ENCODE data around the gene NUP153.

Gene NUP153

DNA sequence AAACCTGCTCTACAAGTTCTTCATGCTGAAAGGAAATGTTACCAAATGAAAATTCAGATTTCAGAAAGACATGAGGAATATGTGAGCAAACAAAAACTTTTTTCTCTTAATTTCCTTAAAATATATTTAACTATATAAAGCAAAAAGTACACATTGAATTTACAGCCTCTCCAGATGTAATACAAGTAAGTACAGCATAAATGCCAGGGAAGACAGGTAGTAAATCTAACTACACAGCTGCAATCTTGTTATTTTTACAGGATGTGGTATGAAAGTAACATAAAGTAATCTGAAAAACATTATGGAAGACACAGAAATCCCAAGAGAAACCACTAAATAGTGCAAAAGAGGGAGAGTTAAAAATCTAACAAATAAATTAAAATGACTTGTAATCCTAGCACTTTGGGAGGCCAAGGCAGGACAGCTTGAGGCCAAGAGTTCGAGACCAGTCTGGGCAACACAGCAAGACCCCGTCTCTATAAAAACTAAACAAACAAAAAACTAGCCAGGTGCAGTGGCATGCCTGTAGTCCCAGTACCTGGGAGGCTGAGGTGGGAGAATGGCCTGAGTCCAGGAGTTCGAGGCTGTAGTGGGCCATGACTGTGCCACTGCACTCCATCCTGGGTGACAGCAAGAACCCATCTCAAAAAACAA lies 55.9 kb downstream of the NUP153 start:
- TF ChIP-seq GATA2 (IDR thresholded peaks at IDR 0.05; ENCODE audit: low read depth, low read length): no peak
- TF ChIP-seq GATA3 (IDR thresholded peaks at IDR 0.05; ENCODE audit: low read depth, low read length): no peak

DNA sequence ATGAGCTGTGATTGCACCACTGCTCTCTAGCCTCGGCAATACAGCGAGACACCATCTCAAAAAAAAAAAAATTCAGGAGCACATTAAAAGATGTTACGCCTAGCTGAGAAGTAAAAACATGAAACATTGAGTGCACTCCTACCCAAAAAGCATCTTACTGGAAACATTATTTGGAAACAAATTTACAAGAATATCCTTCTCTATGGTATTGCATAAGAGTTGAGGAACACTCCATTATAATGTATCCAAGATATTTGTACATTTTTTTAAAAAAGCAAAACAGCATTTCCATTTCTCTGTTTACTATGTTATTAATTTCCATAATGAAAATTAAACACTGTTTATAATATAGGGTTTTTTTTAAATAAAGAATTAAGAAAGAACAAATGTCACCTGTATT lies 58.0 kb downstream of the NUP153 start:
- TF ChIP-seq GATA3 (IDR thresholded peaks at IDR 0.05; ENCODE audit: low read depth, low read length): no peak
- no peak for TF ChIP-seq GATA2 (IDR thresholded peaks at IDR 0.05; ENCODE audit: low read depth, low read length)

DNA sequence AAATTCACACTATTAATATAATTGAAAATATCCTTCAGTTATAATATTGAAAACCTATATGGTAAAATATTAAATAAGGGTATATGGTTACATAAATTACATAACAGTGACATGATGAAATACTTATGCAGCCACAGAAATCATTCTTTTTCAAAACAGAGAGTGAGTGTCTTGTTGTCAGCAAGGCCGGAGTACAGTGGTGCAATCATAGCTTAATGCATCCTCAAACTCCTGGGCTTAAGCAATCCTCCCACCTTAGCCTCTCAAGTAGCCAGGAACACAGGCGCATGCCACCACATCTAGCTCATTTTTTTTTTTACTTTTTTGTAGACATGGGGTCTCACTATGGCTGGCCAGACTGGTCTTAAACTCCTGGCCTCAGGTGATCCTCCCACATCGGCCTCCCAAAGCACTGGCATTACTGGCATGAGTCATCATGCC lies 66.2 kb downstream of the NUP153 start:
- no peak for TF ChIP-seq GATA3 (IDR thresholded peaks at IDR 0.05; ENCODE audit: low read depth, low read length)
- TF ChIP-seq GATA2 (IDR thresholded peaks at IDR 0.05; ENCODE audit: low read depth, low read length): no peak

DNA sequence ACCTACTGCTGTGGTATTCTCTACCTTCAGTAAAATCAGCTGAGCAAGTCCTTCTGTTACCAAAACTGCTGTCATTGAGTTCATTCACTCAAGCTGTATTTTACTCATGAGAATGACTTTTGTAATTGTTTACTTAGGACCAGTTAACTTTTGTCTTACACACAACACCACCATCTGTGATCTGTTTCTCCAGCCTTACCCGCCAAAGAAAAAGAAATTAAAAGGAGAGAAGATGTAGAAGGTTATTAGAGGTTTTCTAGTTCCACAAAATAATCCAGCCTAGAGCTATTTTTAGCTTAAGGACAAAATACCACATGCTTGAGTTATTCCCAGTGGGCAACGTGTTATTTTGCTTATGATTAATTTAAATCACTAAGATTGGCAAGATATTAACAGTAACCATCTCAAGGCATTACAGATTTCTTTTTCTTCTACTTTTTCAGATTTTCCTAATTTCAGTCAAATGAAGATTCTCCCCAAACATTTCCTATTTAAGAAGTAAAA lies 68.5 kb downstream of the NUP153 start:
- TF ChIP-seq GATA3 (IDR thresholded peaks at IDR 0.05; ENCODE audit: low read depth, low read length) (no peak), GATA2 (IDR thresholded peaks at IDR 0.05; ENCODE audit: low read depth, low read length) (no peak)

DNA sequence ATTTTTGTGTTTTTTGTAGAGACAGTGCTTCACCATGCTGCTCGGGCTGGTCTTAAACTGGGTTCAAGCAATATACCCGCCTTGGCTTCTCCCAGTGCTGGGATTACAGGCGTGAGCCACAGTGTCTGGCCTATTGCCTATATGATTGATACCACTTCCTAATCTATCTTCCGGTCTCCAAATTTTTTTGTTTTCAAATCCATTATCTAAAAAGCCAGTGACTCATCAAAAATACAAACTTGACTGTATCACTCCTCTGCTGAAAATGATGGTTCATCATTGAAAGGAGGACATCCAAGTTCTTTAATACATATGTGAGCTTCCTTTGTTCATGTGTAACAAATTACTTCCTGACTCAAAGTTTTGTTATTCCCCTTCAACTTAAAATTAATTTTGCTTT lies 71.2 kb downstream of the NUP153 start:
- TF ChIP-seq GATA3 (IDR thresholded peaks at IDR 0.05; ENCODE audit: low read depth, low read length): no peak
- no peak for TF ChIP-seq GATA2 (IDR thresholded peaks at IDR 0.05; ENCODE audit: low read depth, low read length)

DNA sequence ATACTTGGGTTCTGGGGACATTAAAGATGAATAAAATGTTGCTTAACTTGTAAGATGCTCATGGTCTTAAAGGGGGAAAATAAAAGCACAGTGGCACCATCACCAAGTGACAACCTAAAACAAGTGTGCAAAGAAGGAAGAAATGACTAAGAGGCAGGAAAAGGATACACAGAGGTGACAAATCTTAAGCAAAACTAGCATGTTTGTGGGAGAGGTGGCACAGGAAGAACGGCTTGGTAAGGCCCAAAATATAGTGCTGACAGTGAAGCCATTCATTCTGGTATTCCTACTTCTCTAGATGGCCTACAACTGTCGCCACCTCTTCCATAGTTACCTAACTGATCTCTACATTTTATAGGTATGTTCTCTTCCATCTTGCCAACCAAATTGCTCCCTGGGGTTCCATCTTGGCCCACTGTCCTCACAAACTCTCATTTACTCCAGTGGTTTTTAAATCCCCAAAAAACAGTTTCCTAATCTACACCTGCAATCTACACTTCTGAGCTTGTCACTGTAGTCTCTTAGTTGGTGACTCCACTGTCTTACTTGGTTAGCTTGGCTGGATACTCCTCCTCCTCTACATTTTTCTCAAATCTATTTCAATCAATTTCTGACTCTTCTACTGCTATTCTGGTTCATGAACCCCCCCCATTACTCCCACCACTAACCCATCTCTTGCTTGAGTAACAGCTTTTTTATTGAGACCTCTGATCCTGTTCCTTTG lies 73.1 kb downstream of the NUP153 start:
- no peak for TF ChIP-seq GATA3 (IDR thresholded peaks at IDR 0.05; ENCODE audit: low read depth, low read length)

DNA sequence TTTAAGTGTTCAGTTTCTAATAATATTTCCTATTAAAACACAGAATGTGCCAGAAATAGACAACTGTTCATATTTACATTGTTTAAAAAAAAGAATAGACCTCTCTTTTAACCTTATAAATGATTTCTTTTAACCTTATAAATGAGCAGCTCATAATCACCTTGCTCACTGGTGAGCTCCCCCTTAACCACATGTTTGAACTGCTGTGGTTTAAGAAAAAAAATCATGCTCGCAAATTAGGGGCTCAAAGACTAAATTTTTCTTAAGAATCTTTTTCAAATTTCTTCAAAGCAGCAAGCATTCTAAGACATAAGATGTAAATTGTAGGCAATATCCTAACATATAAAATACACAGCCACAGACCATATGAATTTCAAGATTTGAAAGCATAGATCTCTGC lies 73.8 kb downstream of the NUP153 start:
- TF ChIP-seq GATA3 (IDR thresholded peaks at IDR 0.05; ENCODE audit: low read depth, low read length) (no peak), GATA2 (IDR thresholded peaks at IDR 0.05; ENCODE audit: low read depth, low read length) (no peak)

DNA sequence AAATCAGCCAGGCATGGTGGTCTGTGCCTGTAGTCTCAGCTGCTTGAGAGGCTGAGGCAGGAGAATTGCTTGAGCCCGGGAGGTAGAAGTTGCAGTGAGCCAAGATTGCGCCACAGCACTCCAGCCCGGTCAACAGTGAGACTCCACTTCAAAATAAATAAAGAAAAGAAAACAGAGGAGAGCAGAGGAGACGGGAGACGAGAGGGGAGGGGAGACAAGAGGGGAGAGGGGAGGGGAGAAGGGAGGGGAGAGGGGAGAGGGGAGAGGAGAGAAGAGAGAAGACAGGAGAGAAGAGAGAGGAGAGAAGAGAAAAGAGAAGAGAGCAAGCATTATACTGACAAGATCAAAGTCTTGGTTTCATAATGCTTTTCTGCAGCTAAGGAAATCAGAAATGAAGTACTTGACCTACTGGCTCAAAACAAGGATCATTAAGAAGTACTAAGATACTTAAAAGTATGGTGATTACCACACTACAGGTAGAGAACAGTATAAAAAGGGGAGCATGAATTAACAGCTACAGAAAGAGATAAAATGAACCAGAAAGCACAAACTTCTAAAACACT lies 76.1 kb downstream of the NUP153 start:
- TF ChIP-seq GATA3 (IDR thresholded peaks at IDR 0.05; ENCODE audit: low read depth, low read length): no peak
- TF ChIP-seq GATA2 (IDR thresholded peaks at IDR 0.05; ENCODE audit: low read depth, low read length): no peak

DNA sequence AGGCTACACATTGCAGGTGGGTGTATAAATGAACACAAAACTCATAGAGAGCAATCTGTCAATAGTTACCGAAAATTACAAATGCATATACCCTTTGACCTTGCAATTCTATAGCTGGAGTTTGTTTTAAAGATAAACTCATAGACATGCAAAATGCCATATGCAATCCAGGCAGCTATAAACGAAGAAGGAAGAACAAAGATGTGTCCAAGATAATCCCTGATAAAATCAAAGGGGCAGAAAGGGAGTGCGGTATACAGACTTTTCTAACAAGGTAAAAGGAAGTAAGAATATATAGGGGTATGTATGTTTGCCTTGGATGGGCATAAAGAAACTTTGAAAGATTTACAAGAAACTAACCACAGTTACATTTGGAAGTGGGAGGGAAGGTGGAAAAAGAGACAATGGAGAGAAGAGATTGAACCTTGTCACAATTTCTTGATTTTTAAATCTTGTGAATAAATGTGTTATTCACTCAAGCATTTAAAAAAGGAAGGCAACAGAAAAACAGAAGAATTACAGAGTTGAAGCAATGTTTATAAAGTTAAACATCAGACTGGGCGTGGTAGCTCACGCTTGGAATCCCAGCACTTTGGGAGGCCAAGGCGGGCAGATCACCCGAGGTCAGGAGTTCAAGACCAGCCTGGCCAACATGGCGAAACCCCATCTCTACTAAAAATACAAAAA lies 76.8 kb downstream of the NUP153 start:
- no peak for TF ChIP-seq GATA2 (IDR thresholded peaks at IDR 0.05; ENCODE audit: low read depth, low read length)
- no peak for TF ChIP-seq GATA3 (IDR thresholded peaks at IDR 0.05; ENCODE audit: low read depth, low read length)

DNA sequence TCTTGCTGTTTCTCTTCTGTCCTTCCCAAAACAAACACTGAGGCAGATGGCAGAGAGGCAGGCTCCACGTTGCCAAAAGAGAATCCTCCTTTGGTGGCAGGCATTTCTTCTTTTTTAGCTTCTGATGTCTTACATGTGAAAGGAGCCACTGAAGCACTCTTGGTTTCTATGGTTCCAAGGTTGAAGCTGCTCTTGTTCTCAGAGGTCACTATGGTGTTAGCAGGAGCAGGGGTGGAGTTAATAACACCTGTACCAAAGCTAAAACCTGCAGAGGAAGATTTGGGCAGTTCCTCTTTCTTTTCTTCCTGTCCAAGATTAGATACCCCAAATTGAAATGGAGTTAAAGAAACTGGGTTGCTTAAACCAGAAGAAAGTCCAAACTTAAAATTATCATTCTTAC lies 77.9 kb downstream of the NUP153 start:
- TF ChIP-seq GATA2 (IDR thresholded peaks at IDR 0.05; ENCODE audit: low read depth, low read length) (no peak), GATA3 (IDR thresholded peaks at IDR 0.05; ENCODE audit: low read depth, low read length) (no peak)

DNA sequence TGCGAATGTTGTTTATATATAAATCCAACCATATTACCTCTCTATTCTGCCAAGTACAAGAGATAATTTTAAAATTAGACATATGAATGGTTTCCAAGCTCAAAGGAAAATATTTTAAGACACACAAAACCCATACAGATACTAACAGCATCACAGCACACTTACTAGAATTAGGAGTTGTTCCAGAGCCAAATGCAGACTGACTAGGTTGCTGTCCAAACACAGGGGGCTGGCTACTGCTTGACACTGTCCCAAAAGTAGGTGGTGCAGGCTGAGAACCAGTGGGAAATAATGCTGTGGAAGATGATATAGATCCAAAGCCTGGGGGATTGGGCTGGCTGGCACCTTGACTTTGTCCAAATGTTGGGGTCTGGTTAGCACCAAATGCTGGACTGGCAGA lies 82.3 kb downstream of the NUP153 start:
- TF ChIP-seq GATA3 (IDR thresholded peaks at IDR 0.05; ENCODE audit: low read depth, low read length) (no peak), GATA2 (IDR thresholded peaks at IDR 0.05; ENCODE audit: low read depth, low read length) (no peak)

DNA sequence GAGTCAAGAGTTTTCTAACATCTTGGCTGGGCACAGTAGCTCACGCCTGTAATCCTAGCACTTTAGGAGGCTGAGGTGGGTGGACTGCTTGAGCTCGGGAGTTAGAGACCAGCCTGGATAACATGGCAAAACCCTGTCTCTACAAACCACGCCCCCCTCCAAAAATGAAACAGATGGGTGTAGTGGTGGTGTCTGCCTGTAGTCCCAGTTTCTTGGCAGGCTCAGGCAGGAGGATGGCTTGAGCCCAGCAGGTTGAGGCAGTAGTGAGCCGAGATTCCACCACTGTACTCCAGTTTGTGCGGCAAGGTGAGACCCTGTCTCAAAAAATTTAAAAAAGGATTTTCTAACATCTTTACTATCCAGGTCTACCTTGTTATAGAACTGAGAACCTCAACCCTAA lies 84.6 kb downstream of the NUP153 start:
- no peak for TF ChIP-seq GATA2 (IDR thresholded peaks at IDR 0.05; ENCODE audit: low read depth, low read length)
- no peak for TF ChIP-seq GATA3 (IDR thresholded peaks at IDR 0.05; ENCODE audit: low read depth, low read length)

DNA sequence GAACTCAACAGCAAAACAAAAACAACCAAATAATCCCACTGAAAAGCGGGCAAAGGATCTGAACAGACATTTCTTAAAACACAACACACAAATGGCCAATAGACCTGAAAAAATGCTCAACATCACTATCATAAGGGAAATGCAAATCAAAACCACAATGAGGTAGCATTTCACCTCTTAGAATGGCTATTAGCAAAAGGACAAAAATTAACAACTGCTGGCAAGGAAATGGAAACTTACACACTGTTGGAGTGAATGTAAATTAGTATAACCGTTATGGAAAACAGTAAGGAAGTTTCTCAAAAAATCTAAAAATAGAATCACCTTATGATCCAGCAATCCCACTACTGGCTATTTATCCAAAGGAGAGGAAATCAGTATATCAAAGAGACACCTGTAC lies 85.7 kb downstream of the NUP153 start:
- TF ChIP-seq GATA3 (IDR thresholded peaks at IDR 0.05; ENCODE audit: low read depth, low read length) (no peak), GATA2 (IDR thresholded peaks at IDR 0.05; ENCODE audit: low read depth, low read length) (no peak)

DNA sequence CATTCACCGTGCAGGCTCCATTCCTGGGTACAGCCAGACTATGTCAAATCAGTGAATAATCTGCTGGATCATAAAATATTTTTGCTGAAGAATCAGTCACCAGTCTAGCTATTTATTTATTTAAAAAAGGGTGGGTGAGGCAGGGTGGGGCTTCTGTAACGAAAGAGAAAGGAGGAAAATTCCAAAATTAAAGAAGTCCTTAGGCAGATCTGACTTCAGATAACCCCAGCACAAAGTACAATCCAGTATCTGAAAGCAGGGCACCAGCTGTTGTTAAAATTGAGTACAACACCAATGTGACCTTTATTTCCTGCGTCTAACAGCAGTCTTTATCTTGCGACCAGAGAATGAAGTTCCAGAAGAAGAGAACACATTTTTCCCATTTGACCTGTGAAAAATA lies 90.9 kb downstream of the NUP153 start:
- no peak for TF ChIP-seq GATA3 (IDR thresholded peaks at IDR 0.05; ENCODE audit: low read depth, low read length)
- no peak for TF ChIP-seq GATA2 (IDR thresholded peaks at IDR 0.05; ENCODE audit: low read depth, low read length)
